ENCODE measurements around the gene FGF21.

The FGF21 gene

DNA sequence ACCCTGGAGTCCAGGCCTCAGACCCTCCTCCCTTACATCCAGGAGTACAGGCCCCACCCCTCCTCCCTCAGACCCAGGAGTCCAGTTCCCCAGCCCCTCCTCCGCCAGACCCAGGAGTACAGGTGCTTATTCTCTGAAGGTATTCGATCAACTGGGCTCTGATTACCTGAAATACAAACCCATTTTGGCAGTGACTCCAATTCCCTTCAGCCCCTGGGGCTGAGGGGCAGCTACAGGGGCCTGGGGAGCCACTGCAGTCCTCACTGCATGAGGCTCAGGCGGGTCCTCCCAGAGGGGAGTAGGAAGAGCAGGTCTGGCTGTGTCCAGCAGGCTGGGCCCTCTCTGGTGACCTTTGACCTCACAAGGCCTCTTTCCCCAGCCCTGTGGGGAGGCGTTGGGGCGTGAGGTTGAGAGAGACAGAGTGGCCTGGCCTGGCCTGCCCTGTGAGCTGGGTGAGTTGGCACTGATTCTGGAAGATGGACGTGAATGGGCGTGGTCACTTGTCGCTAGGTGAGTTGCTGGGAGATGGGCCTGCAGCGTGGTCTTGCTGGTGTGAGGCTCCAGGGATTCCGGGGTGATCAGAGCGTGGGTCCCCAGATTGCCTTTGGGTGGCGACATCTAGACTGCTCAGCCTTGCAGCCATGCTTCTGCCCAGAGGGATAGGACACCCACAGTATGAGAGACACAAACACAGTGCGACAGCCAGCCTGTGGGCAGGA lies 52.4 kb downstream of the FGF21 start:
- Histone ChIP-seq H3K4me1 (ENCODE audit: control insufficient read depth in 1 of 2, insufficient read depth in 1 of 2, low read depth in 1 of 2, low read length in 1 of 2) (peaks cover 12 to 15% of the 10 kb centered on the region in 2 experiments), H3K27me3 (peaks cover 35% of the 10 kb centered on the region), H3K9me3 (no peaks in the 10 kb centered on the region), H3K36me3 (no peaks in the 10 kb centered on the region), H3K27ac (no peak overlapping the region), H3K4me3 (ENCODE audit: low read depth in 1 of 2, low read length in 1 of 2) (no peak overlapping the region)
- TF ChIP-seq, protein P1, sequence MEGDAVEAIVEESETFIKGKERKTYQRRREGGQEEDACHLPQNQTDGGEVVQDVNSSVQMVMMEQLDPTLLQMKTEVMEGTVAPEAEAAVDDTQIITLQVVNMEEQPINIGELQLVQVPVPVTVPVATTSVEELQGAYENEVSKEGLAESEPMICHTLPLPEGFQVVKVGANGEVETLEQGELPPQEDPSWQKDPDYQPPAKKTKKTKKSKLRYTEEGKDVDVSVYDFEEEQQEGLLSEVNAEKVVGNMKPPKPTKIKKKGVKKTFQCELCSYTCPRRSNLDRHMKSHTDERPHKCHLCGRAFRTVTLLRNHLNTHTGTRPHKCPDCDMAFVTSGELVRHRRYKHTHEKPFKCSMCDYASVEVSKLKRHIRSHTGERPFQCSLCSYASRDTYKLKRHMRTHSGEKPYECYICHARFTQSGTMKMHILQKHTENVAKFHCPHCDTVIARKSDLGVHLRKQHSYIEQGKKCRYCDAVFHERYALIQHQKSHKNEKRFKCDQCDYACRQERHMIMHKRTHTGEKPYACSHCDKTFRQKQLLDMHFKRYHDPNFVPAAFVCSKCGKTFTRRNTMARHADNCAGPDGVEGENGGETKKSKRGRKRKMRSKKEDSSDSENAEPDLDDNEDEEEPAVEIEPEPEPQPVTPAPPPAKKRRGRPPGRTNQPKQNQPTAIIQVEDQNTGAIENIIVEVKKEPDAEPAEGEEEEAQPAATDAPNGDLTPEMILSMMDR (IDR thresholded peaks at IDR 0.05), result no peak

All from neutrophil (primary cell).